Thoracic aorta (tissue), 2 donors: ENCODE measurements around the gene MACROH2A1. TPM values are rescaled to one million over a fixed set of nuclear protein-coding genes. Genes with fewer than 3 reads are reported as not detected.

ENCODE experiments used
- ATAC-seq: fragments of 150-250 bp; one replicate; pipeline ENCODE4 v1.8.0; 2017; ENCODE audit warnings: low read depth; ENCODE audit not compliant: insufficient number of reproducible peaks, low FRiP score
- DNase-seq: peaks from one replicate; pipeline ENCODE4 v3.0.0-alpha.2; 2020; ENCODE audit warnings: low spot score
- H3K27ac ChIP-seq, 2 donors: fragments of 200-600 bp; sonication (generic); 1 replicate in 1 of 2; 2 replicates in 1 of 2; pipeline ENCODE4 v1.5.1; 2016; ENCODE audit warnings: mild to moderate bottlenecking in 2 of 2, moderate library complexity in 2 of 2
- H3K27me3 ChIP-seq: fragments of 200-600 bp; sonication (generic); replicated peaks from 2 replicates; pipeline ENCODE4 v1.6.0; 2016; ENCODE audit warnings: mild to moderate bottlenecking; ENCODE audit not compliant: insufficient read depth
- H3K36me3 ChIP-seq: fragments of 200-600 bp; sonication (generic); one replicate; pipeline ENCODE4 v1.5.1; 2016
- H3K4me1 ChIP-seq, 2 donors: fragments of 200-600 bp; sonication (generic); 1 replicate in 1 of 2; 2 replicates in 1 of 2; pipeline versions ENCODE4 v1.5.1 to v1.6.0; 2016; ENCODE audit warnings: low read depth in 2 of 2, mild to moderate bottlenecking in 1 of 2; ENCODE audit not compliant: control insufficient read depth in 1 of 2
- H3K4me3 ChIP-seq: fragments of 200-600 bp; sonication (generic); 2 replicates; pipeline ENCODE4 v1.5.1; 2016; ENCODE audit warnings: mild to moderate bottlenecking
- H3K9me3 ChIP-seq: fragments of 200-600 bp; sonication (generic); 2 replicates; pipeline ENCODE4 v1.5.1; 2016
- CTCF ChIP-seq: fragments of 200-600 bp; sonication (generic); IDR thresholded peaks from one replicate; pipeline ENCODE4 v1.5.1; 2019; ENCODE audit warnings: antibody characterized with exemption
- total RNA-seq, 2 donors: library from RNA; depleted of rRNA; stranded (reverse); fragments of >200 nt; gene quantifications; one replicate each; pipeline versions ENCODE4 v1.1.0 to v1.2.3, GENCODE V29; 2016

Gene MACROH2A1
- total RNA-seq, 2 donors from 2014 or later: 153 to 192 TPM

GRCh38 chr5:135446206-135446605 lies 47.2 kb upstream of the MACROH2A1 start:
- H3K27me3 ChIP-seq: no peaks in the 10 kb centered on the region
- H3K27ac ChIP-seq: no peak overlapping the region
- no peaks in the 10 kb centered on the region for H3K36me3 ChIP-seq
- H3K4me3 ChIP-seq: no peak overlapping the region
- no peak for DNase-seq
- no peak for TF ChIP-seq CTCF
- no peaks in the 10 kb centered on the region for H3K9me3 ChIP-seq
- no peak for ATAC-seq
- peaks cover 0 to 12% of the 10 kb centered on the region in 2 donors for H3K4me1 ChIP-seq

GRCh38 chr5:135445306-135445985 lies 46.4 kb upstream of the MACROH2A1 start:
- Histone ChIP-seq H3K4me1 (peaks cover 0 to 12% of the 10 kb centered on the region in 2 donors), H3K27me3 (no peaks in the 10 kb centered on the region), H3K27ac (no peak overlapping the region), H3K4me3 (no peak overlapping the region), H3K36me3 (no peaks in the 10 kb centered on the region), H3K9me3 (no peaks in the 10 kb centered on the region)
- no peak for DNase-seq
- TF ChIP-seq CTCF: no peak
- no peak for ATAC-seq

- Histone ChIP-seq H3K27me3 (no peaks in the 10 kb centered on the region), H3K36me3 (no peaks in the 10 kb centered on the region), H3K4me1 (peaks cover 0 to 12% of the 10 kb centered on the region in 2 donors), H3K9me3 (no peaks in the 10 kb centered on the region), H3K4me3 (no peak overlapping the region), H3K27ac (no peak overlapping the region)
- no peak for ATAC-seq
- no peak for TF ChIP-seq CTCF
- DNase-seq: no peak
Measured at GRCh38 chr5:135444881-135445280, 45.9 kb upstream of the MACROH2A1 start.

DNA sequence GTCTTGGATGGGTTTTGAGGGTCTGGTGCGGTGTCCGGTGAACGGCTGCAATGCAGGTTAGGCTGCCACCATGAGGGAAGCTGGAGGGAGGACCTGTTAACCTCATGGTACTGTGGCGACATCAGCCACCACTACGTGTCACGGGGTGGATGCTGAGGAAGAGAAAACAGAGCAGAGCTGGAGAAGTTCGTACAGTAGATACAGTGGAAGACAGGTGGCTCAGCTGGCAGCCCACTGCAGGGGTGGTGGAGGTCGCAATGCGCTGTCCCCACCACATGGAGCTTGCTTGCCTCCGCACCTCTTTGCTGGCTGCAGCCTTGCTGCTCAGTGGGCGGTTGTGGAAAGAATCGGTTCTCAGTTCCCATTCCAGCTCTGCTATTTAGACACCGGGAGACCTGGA lies 45.3 kb upstream of the MACROH2A1 start:
- no peaks in the 10 kb centered on the region for H3K36me3 ChIP-seq
- no peaks in the 10 kb centered on the region for H3K9me3 ChIP-seq
- no peaks in the 10 kb centered on the region for H3K27me3 ChIP-seq
- H3K27ac ChIP-seq: no peak overlapping the region
- no peak for DNase-seq
- H3K4me1 ChIP-seq: peaks cover 0 to 12% of the 10 kb centered on the region in 2 donors
- no peak for TF ChIP-seq CTCF
- no peak overlapping the region for H3K4me3 ChIP-seq
- ATAC-seq: no peak

DNA sequence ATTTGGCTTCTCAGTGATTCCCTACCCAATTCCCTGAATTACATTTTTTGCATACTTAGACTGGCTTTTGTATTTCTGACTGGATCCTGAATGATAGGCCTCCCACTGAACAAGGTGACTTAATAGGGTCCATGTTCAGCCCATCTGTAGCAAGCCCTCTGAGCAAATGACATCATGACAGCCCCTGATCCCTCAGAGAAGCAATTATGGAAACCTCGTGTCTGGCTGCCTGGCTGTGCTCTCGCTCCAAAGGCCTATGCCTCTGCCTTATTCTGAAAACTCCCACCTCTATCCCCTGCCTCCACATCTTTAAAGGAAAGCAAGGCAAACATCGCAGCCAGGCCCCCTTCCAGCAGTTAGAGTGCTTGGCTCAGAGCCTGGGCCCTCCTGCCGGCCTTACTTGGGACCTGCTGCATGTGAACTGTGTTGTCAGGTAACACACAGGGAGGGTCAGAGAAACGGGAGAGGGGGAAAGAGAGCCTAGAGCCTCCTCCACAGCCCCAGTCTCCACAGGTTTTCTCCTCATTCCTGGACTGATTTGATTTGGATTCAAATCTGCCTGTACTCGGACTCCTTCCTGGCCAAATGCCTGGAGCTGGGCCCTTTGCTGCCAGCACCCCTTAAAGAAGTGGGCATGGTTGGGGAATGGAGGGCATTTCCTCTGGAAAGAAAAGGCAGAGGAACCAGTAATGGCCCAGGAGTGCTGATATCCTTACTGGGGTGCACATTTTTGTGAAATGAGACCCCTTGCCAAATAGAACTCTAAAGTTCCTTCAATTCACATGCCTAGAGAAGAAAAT lies 44.3 kb upstream of the MACROH2A1 start:
- H3K27ac ChIP-seq: no peak overlapping the region
- H3K4me3 ChIP-seq: no peak overlapping the region
- ATAC-seq (no peak), DNase-seq (no peak)
- H3K36me3 ChIP-seq: no peaks in the 10 kb centered on the region
- peaks cover 3 to 17% of the 10 kb centered on the region in 2 donors for H3K4me1 ChIP-seq
- no peak for TF ChIP-seq CTCF
- H3K9me3 ChIP-seq: no peaks in the 10 kb centered on the region
- H3K27me3 ChIP-seq: no peaks in the 10 kb centered on the region
